ENCODE data around the gene ASAP2. TPM values are rescaled to one million over a fixed set of nuclear protein-coding genes. Genes with fewer than 3 reads are reported as not detected.

Gene ASAP2
- polyA plus RNA-seq, 1 donor (not counting 4 experiments of a cell fraction or from before 2014, with no cell fraction given) = 54.2 TPM

DNA sequence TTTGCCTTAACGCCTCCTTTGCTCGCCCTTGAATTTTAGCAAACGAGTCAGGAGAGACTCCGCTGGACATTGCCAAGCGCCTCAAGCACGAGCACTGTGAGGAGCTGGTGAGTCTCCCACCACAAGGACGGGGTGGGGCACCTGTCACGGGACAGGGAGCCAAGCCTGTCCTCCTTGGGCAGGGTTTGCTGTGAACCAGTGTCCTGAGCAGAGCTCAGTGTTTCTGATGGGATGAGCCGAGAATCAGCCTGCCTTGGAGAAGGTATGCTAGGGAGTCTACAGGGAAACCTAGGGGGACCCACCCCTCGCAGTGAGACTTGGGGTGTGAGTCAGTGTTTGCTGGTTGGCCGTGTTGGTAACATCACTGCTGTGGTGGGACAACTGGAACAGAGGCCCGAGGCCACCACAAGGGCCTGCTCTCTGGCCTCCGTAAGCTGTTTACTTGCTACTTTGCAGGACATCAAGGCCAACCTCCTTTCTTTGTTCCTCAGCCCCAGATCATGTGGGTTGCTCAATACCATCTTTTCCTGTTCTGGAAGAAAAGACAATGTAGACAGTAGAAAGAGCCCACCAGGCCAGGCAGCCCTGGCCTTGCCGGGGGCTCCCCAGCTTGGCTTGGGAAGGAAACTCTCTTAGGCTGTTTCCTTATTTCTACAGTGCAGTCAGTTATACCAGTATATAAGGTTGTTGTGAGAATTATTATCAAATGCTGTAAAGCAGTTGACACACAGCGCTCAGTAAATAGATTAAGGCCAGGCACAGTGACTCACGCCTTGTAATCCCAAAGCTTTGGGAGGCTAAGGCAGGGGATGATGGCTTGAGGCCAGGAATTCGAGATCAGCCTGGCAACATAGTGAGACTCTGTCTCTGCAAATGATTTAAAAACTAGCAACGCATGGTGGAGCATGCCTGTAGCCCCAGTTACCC lies 174.4 kb downstream of the ASAP2 start:
- no peaks in the 10 kb centered on the region for H3K27me3 ChIP-seq (ENCODE audit: control insufficient read depth, extremely low read depth, insufficient read depth, low read length)
- H3K4me3 ChIP-seq (ENCODE audit: control insufficient read depth in 2 of 3, extremely low read depth in 1 of 3, insufficient read depth in 2 of 3, low read depth in 1 of 3, low read length in 3 of 3) = no peak overlapping the region
- peaks cover 50 to 57% of the 10 kb centered on the region in 2 experiments for H3K36me3 ChIP-seq (ENCODE audit: control insufficient read depth in 2 of 2, extremely low read depth in 1 of 2, insufficient read depth in 2 of 2, low read length in 2 of 2)
- H3K4me2 ChIP-seq (ENCODE audit: control insufficient read depth, extremely low read depth, insufficient read depth, low read depth, low read length) = no peak overlapping the region
- TF ChIP-seq CTCF (optimal IDR thresholded peaks at IDR 0.05 in 1 of 3, IDR thresholded peaks at IDR 0.05 in 1 of 3, conservative IDR thresholded peaks at IDR 0.05 in 1 of 3; ENCODE audit: extremely low read depth in 1 of 3, insufficient read depth in 2 of 3, low read length in 3 of 3) = no peak
- TF ChIP-seq EZH2 (IDR thresholded peaks at IDR 0.05; ENCODE audit: low read length) = no peak
- H2AFZ ChIP-seq (ENCODE audit: control insufficient read depth, low read length) = no peak overlapping the region
- H3K4me1 ChIP-seq (ENCODE audit: control insufficient read depth, extremely low read depth, insufficient read depth, low read length) = peaks cover 11% of the 10 kb centered on the region
- no peak for FAIRE-seq
- peaks cover 3% of the 10 kb centered on the region for H4K20me1 ChIP-seq (ENCODE audit: control insufficient read depth, extremely low read depth, insufficient read depth, low read length)
- H3K9me3 ChIP-seq (ENCODE audit: control insufficient read depth, low read depth, low read length) = no peaks in the 10 kb centered on the region
- no peak for DNase-seq (ENCODE audit: low read depth, low spot score)
- no peaks in the 10 kb centered on the region for H3K79me2 ChIP-seq (ENCODE audit: control insufficient read depth, insufficient read depth, low read length)
- peak overlapping the region; percentile 24 for H3K27ac ChIP-seq (ENCODE audit: control insufficient read depth, insufficient read depth, low read length)
- dilution Hi-C loops (cut with MboI; ENCODE audit: extremely low pct_ligation_motif_present, low sequenced_read_pairs) = no loop called here
- no peaks in the 10 kb centered on the region for H3K9me1 ChIP-seq (ENCODE audit: control insufficient read depth, extremely low read depth, insufficient read depth, low read length)
- H3K9ac ChIP-seq (ENCODE audit: control insufficient read depth, extremely low read depth, insufficient read depth, low read length) = no peak overlapping the region

DNA sequence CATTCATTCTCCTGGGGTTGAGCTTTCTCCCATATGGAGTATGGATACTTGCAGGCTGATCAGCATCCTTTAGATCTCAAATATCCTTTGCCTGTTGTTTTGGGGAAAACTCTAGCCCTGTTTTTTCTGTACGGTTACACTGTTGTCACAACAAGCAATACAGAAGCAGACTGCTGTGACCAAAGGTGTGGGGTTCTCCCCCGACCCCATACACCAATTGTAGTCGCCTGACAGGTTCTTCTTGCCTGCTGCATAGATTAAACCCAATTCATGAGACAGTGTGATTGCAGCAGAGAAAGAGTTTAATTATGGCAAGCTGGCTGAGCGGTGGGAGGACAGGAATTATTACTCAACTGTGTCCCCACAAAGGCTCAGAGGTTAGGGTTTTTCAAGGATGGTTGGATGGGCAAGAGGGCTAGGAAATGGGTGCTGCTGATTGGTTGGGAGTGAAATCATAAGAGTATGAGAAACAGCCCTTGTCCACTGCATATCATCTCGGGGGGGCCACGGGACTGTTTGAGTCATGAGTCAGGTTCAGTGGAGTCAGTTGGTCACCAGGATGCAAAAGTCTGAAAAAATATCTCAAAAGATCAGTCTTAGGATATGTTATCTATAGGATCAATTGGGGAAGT lies 176.1 kb downstream of the ASAP2 start:
- no peak overlapping the region for H3K27ac ChIP-seq (ENCODE audit: control insufficient read depth, insufficient read depth, low read length)
- no peak overlapping the region for H3K4me2 ChIP-seq (ENCODE audit: control insufficient read depth, extremely low read depth, insufficient read depth, low read depth, low read length)
- no peak overlapping the region for H3K9ac ChIP-seq (ENCODE audit: control insufficient read depth, extremely low read depth, insufficient read depth, low read length)
- no peaks in the 10 kb centered on the region for H3K27me3 ChIP-seq (ENCODE audit: control insufficient read depth, extremely low read depth, insufficient read depth, low read length)
- no peak overlapping the region for H3K4me3 ChIP-seq (ENCODE audit: control insufficient read depth in 2 of 3, extremely low read depth in 1 of 3, insufficient read depth in 2 of 3, low read depth in 1 of 3, low read length in 3 of 3)
- TF ChIP-seq CTCF (optimal IDR thresholded peaks at IDR 0.05 in 1 of 3, IDR thresholded peaks at IDR 0.05 in 1 of 3, conservative IDR thresholded peaks at IDR 0.05 in 1 of 3; ENCODE audit: extremely low read depth in 1 of 3, insufficient read depth in 2 of 3, low read length in 3 of 3) (no peak), EZH2 (IDR thresholded peaks at IDR 0.05; ENCODE audit: low read length) (no peak)
- FAIRE-seq = no peak
- no peaks in the 10 kb centered on the region for H3K9me3 ChIP-seq (ENCODE audit: control insufficient read depth, low read depth, low read length)
- H3K79me2 ChIP-seq (ENCODE audit: control insufficient read depth, insufficient read depth, low read length) = no peaks in the 10 kb centered on the region
- H2AFZ ChIP-seq (ENCODE audit: control insufficient read depth, low read length) = no peak overlapping the region
- DNase-seq (ENCODE audit: low read depth, low spot score) = no peak
- H3K36me3 ChIP-seq (ENCODE audit: control insufficient read depth in 2 of 2, extremely low read depth in 1 of 2, insufficient read depth in 2 of 2, low read length in 2 of 2) = peaks cover 42 to 47% of the 10 kb centered on the region in 2 experiments
- peaks cover 21% of the 10 kb centered on the region for H3K4me1 ChIP-seq (ENCODE audit: control insufficient read depth, extremely low read depth, insufficient read depth, low read length)
- dilution Hi-C loops (cut with MboI; ENCODE audit: extremely low pct_ligation_motif_present, low sequenced_read_pairs) = no loop called here
- no peaks in the 10 kb centered on the region for H3K9me1 ChIP-seq (ENCODE audit: control insufficient read depth, extremely low read depth, insufficient read depth, low read length)
- H4K20me1 ChIP-seq (ENCODE audit: control insufficient read depth, extremely low read depth, insufficient read depth, low read length) = peaks cover 8% of the 10 kb centered on the region
